GM11168 (cell line): Measurements from ENCODE around the gene PTDSS2.
"Not testable (repeated sequence)": the region's sequence is repeated elsewhere in the genome, so short reads cannot be mapped to it uniquely, and the experiment has no call there.

Experiments used
- in situ Hi-C: fragments of 300-500 bp; cut with MboI; formaldehyde crosslinking; loops from one replicate; pipeline ENCODE4 v1.12.0; 2022; ENCODE audit warnings: low sequenced_read_pairs; ENCODE audit not compliant: unreplicated experiment

PTDSS2 gene

DNA sequence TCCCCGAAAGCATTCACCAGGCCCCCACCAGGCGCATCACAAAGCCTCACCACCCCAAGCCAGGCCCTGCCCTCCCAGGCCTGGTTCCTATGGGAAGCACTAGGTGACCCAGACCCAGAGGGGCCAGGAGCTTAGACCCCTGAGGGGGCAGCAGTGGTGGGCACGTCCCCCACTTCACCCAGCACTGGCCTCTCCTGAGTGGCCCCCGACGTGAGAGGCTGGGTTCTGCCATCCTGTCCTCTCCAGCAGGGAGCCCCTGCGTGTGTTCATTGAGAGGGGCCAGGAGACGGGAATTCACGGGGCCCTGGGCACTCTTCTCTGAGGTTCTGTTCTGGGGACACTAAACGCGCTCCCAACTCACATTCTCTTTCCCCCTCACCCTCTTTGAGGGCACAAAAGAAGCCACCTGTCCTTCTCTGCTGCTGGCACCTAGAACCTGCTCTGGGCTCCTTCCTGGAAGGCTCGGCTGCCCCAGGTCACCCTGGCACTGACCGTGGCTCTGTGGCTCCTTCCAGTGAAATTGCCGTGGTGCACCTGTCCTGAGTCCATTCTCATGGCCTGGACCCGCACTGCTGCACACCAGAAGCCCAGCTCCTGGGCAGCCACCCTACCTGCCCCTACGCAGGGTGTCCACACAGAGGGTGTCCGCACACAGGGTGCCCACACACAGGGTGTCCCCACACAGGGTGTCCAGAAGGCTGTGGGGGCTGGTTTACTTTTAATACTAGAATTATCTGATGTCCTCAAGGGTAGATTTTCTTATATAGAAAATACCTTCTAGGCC is 12.2 kb downstream of the PTDSS2 start:
- in situ Hi-C loops: no loop called here

GRCh38 chr11:464316-464715 is 14.2 kb downstream of the PTDSS2 start:
- in situ Hi-C loops: no loop called here

- in situ Hi-C loops: no loop called here
These were observed 15.9 kb downstream of the PTDSS2 start for GRCh38 chr11:465896-466530.

GRCh38 chr11:468036-468435 is 18.0 kb downstream of the PTDSS2 start:
- in situ Hi-C loops: no loop called here

- in situ Hi-C loops: no loop called here
These were observed 18.4 kb downstream of the PTDSS2 start for GRCh38 chr11:468493-468892.

DNA sequence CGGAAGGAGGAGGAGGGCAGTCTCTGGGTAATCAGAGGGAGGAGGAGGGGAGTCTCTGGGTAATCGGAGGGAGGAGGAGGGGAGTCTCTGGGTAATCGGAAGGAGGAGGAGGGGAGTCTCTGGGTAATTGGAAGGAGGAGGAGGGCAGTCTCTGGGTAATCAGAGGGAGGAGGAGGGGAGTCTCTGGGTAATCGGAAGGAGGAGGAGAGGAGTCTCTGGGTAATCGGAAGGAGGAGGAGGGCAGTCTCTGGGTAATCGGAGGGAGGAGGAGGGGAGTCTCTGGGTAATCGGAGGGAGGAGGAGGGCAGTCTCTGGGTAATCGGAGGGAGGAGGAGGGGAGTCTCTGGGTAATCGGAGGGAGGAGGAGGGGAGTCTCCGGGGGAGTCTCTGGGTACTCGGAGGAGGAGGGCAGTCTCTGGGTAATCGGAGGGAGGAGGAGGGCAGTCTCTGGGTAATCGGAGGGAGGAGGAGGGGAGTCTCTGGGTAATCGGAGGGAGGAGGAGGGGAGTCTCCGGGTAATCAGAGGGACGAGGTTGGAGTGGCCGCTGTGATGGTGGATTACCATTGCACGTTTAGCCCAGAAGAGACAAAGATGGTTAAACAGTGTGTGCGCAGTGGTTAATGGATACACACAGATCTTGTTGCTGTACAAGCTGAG is 19.1 kb downstream of the PTDSS2 start:
- in situ Hi-C loops: not testable (repeated sequence)

DNA sequence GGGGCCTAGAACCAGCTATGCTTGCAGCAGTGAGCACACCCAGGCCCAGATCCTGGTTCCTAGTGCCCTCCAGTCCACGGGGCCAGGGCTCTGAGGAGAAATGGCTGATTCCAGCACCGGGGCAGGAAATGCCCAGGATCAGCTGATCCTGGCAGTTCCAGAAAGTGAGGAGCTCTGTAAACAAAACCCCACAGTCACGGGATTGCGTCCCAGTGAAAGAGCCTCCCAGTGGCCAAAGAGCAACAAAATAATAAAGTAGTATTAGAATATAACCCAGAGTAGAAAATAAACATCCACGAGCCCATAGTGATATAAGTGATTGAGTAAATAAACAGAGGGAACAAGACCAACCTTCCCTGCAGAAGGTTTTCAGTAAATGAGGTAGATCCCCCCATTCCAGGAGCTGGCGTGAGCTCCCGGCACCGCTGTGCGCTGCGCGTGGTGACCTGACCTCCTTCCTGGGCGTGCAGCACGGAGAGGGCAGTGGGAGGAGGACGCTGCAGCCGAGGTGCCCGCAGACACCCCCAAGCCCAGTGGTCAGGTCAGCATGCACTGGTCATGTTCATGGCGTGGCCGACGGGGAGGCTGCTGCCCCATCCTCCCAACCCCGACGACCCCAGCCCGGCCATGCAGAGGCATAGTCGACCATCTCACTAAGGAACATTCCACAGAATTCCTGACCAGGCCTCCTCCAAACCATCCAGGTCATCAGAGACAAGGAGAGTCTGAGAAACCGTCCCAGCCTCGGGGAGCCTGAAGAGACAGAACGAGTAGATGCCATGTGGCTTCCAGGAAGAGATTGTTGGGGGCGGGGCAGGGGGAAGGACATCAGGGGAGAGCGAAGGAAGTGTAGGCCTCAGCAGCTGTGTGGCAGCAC is 19.8 kb downstream of the PTDSS2 start:
- in situ Hi-C loops: no loop called here

GRCh38 chr11:471468-472145 is 21.5 kb downstream of the PTDSS2 start:
- in situ Hi-C loops: no loop called here

DNA sequence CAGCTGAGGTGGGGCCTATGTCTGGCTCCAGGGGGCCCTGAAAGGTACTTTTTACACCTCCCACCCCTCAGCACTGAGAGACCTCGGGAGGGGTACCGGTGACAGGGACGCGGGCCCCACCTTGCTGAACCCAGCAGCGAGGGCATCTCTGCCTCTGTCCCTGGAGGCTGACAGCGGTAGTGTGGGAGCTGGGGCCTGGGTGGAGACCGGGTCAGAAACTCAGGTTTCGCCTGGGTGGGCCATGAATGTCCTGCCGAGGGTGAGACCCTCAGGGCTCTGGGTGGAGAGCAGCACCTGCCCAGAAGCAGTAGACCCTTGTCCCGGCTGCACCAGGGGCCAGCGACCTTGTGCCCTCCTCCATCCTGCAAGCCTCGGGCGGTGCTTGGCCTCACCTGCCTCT is 22.2 kb downstream of the PTDSS2 start:
- in situ Hi-C loops: no loop called here

DNA sequence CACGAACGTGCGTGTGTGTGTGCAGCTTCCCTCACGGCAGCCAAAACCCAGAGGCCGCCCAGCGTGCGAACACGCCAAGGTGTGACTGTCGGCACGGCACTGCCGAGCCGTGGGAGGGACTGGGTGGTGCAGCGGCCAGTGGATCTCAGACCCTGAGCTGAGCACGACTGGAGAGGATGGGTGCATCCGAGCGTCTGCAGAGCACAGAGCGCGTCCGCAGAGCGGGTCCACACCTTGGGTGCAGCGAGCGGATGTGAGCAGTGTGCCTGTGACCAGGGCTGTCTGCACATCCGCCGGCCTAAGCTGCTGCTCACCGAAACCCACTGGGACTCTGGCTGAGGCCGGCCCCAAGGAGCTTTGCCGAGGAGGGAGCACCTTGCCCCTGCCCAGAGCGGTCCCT is 22.7 kb downstream of the PTDSS2 start:
- in situ Hi-C loops: no loop called here

DNA sequence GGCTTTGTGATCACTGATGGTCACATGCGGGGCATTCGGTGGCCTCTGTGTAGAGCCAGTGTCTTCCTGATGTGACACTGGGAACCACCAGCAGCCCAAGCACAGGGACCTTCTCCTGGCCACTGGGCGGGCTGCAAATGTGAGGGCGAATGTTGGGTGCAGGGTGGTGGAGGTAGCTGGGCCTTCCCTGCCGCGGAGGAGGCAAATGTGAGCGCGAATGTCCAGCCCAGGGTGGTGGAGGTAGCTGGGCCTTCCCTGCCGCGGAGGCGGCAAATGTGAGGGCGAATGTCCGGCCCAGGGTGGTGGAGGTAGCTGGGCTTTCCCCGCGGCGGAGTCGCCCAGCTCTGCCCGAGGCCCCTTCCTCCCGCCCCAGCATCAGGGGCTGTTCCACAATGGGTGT is 23.3 kb downstream of the PTDSS2 start:
- in situ Hi-C loops: no loop called here

GRCh38 chr11:473962-474785 is 24.1 kb downstream of the PTDSS2 start:
- in situ Hi-C loops: no loop called here

DNA sequence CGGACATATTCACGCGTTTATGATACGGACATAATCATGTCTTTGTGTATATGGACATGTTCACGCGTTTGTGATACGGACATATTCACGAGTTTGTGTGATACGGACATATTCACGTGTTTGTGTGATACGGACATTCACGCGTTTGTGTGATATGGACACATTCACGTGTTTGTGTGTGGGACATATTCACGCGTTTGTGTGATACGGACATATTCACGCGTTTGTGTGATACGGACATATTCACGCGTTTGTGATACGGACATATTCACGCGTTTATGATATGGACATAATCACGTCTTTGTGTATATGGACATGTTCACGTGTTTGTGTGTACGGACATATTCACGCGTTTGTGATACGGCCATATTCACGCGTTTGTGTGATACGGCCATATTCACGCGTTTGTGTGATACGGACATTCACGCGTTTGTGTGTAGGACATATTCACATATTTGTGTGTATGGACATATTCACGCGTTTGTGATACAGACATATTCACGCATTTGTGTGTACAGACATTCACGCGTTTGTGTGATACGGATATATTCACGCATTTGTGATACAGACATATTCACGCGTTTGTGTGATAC is 24.9 kb downstream of the PTDSS2 start:
- in situ Hi-C loops: no loop called here

DNA sequence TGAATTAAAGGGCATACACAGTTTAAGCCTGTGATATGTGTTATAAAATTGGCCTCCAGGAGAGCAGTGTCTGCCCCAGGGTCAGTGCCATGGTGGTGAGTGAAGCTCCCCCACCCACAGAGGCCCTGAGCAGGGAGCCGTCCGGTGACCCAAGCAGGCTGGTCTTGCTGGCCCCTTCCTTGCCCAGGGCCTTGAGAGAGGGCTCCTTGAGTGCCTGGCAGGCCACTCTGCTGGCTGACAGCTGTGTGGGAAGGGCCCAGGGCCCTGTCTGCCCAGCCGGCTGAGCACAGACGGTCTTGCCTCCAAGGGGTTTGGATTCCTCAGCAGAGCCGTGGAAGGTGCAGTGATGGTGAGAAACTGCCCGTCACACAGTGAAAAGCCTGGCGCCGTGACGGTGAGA is 25.9 kb downstream of the PTDSS2 start:
- in situ Hi-C loops: no loop called here

DNA sequence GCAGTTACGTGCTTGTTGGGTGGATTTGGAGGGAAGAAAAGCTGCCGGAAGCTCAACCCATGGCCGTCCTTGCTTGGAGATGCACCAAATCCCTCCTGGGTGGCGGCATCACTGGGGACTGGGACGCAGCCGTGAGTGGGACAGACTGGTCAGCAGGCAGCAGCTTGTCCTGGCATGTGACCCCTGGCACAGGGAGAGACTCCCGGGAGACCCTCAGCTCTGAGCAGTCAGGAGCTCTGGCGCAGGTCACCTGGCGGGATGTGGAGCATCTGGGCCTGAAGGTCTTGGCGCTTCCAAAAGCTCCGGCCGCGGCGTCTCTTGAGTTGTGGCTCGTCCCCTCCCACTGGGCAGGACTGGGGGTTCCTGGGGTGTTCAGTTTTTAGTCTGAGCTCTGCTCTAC is 26.3 kb downstream of the PTDSS2 start:
- in situ Hi-C loops: no loop called here

DNA sequence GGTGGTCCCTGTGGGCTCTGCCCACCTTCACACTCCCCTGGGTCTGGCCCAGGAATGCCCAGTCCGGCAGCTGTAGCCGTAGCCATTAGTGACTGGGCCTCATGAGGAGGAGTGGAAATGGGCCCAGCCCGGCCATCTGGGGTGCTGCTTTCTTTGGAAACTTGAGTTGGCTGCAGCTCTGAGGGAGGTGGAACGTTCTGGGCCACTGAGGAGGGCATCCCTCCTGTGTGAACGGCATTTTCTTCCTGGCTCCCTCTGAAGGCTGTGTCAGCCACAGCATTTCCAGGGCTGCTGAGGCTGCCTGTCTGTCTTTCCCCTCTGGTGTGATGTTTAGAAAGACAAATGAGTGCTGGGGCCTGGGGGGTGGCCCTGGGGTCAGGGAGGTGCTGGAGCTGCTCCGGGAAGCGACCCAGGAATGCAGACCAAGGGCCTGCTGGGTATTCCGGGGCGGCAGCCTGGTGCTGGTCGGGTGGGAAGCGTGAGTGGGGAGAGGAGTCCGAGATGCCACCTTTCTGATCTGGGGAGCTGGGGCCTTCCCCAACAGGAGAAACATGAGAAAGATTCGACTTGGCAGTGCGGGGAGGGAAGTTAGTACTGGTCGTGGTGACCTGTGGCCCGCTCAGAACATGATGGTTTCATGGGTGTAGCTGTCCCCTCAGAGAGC is 27.1 kb downstream of the PTDSS2 start:
- in situ Hi-C loops: no loop called here

DNA sequence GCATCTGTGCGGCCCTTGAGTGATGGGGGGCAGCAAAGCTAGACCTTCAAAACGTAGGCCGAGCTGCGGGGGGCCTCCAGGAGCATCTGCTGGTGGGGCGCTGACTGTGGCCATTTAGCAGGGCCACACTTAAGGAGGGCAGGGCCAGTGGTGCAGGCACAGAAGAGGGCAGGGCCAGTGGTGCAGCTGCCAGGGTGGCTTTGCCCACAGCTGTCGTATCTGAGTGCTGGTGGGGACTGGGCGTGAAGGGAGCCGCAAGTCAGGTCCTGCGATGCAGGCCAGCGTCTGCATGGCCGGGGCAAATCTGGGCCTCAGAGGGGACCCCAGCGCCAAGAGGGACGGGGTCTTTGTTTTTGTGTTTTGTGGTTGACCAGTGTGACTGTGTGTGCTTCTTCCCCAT is 29.2 kb downstream of the PTDSS2 start:
- in situ Hi-C loops: no loop called here

DNA sequence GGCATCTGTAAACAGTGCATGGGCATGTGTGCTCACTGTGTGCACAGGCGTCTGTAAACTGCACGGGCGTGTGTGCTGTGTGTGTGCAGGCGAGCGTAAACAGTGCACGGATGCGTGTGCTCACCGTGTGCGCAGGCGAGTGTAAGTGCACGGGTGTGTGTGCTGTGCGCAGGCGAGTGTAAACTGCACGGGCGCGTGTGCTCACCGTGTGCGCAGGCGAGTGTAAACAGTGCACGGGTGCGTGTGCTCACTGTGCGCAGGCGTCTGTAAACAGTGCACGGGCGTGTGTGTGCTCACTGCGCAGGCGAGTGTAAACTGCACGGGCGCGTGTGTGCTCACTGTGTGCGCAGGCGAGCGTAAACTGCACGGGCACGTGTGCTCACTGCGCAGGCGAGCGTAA is 34.5 kb downstream of the PTDSS2 start:
- in situ Hi-C loops: no loop called here
